Adrenal gland (tissue), 5 donors: ENCODE data around the gene DOK4.

ENCODE experiments used
- CTCF ChIP-seq, 6 experiments: fragments of 450-650 bp in 4 of 6; fragments of 200-600 bp in 2 of 6; sonication (generic) in 1 of 6; IDR thresholded peaks; 1 replicate in 5 of 6; 2 replicates in 1 of 6; pipeline versions ENCODE4 v1.5.1 to v1.8.0; 2016 to 2021; ENCODE audit warnings: antibody characterized with exemption in 6 of 6, mild to moderate bottlenecking in 2 of 6, moderate library complexity in 1 of 6
- POLR2A ChIP-seq, 2 donors: fragments of 450-650 bp; IDR thresholded peaks; one replicate each; pipeline ENCODE4 v1.6.1; 2017; ENCODE audit warnings: antibody characterized with exemption in 2 of 2, mild to moderate bottlenecking in 2 of 2, moderate library complexity in 1 of 2
- donor health status: DM: no; HTN: no; CAD: no.

- TF ChIP-seq CTCF (IDR thresholded peaks at IDR 0.05) (no peak), POLR2A (IDR thresholded peaks at IDR 0.05) (no peak)
Measured at GRCh38 chr16:57485091-57485915, 990 bp downstream of the DOK4 start.
